Duodenal mucosa (tissue), 2 donors: Measurements from ENCODE around the gene C18orf63.

Experiments
- H3K27ac ChIP-seq: one replicate; pipeline ENCODE4 v1.7.0; 2013; ENCODE audit warnings: low read depth, low read length
- H3K27me3 ChIP-seq, 2 donors: one replicate each; pipeline ENCODE4 v1.7.0; 2013; ENCODE audit warnings: low read length in 2 of 2, control low read depth in 1 of 2; ENCODE audit not compliant: insufficient read depth in 2 of 2, control insufficient read depth in 1 of 2
- H3K36me3 ChIP-seq, 2 donors: one replicate each; pipeline ENCODE4 v1.7.0; 2013; ENCODE audit warnings: low read length in 2 of 2, control low read depth in 1 of 2; ENCODE audit not compliant: insufficient read depth in 2 of 2, control insufficient read depth in 1 of 2
- H3K4me1 ChIP-seq, 2 donors: one replicate each; pipeline ENCODE4 v1.7.0; 2013; ENCODE audit warnings: low read length in 2 of 2, control low read depth in 1 of 2; ENCODE audit not compliant: insufficient read depth in 2 of 2, control insufficient read depth in 1 of 2
- H3K4me3 ChIP-seq, 2 donors: one replicate each; pipeline ENCODE4 v1.7.0; 2013; ENCODE audit warnings: low read length in 2 of 2, low read depth in 1 of 2
- H3K9ac ChIP-seq, 2 donors: one replicate each; pipeline ENCODE4 v1.7.0; 2013; ENCODE audit warnings: low read length in 2 of 2, low read depth in 1 of 2
- H3K9me3 ChIP-seq, 2 donors: one replicate each; pipeline ENCODE4 v1.7.0; 2013; ENCODE audit warnings: low read length in 2 of 2, control low read depth in 1 of 2; ENCODE audit not compliant: control insufficient read depth in 1 of 2

The C18orf63 gene

DNA sequence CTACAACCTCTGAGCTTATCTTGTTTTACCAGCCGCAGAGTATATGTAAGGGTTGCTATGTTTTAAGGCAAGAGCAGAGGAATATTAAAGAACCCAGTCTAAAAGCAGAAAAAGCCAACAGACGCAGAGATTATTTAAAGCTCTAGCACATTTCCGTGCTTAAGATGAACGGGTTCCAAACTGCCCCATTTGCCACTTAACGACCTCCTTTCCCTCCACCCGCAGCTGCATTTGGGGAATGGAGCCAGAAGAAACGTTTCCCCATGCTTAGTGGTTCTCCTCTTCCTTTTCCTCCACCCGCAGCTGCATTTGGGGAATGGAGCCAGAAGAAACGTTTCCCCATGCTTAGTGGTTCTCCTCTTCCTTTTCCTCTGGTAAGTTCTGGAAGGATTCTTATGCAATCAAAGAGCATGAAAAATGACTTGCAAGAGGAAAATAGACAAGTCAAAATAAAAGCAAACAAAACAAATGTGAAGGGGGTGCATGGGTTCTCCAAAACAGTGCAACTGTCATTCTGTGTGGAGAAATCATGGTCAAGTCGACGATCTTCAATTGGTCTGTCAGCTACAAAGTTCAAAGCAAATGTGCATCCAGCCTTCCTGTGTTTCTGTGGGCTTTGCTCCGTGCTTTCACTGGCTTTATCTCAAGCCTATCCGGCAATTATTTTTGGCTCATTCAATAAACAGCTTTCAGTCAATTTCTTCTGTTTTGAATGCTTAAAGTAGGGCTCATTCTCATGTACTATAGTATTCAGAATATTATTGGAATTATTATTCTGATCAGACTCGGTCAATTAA is 83.7 kb downstream of the C18orf63 start:
- H3K4me1 ChIP-seq, result peaks cover 0 to 5% of the 10 kb centered on the region in 2 donors
- no peak overlapping the region for H3K9ac ChIP-seq
- H3K4me3 ChIP-seq, result no peak overlapping the region
- H3K36me3 ChIP-seq, result no peaks in the 10 kb centered on the region
- no peak overlapping the region for H3K27ac ChIP-seq
- no peaks in the 10 kb centered on the region for H3K27me3 ChIP-seq
- H3K9me3 ChIP-seq, result no peaks in the 10 kb centered on the region

DNA sequence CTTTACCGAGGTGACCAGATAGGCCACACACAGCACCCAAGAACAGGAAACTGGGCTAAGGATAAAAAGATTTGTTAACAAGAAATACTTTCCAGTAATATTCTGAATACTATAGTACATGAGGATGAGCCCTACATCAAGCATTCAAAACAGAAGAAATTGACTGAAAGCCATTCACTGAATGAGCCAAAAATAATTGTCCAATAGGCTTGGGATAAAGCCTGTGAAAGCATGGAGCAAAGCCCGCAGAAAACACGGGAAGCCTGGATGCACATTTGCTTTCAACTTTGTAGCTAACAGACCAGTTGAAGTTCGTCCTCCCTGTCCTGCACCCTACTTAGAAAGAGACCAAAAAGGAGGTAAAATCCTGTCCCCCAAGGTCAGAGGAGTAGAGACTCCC is 85.2 kb downstream of the C18orf63 start:
- no peaks in the 10 kb centered on the region for H3K27me3 ChIP-seq
- peaks cover 0 to 5% of the 10 kb centered on the region in 2 donors for H3K4me1 ChIP-seq
- H3K36me3 ChIP-seq, result no peaks in the 10 kb centered on the region
- H3K27ac ChIP-seq, result no peak overlapping the region
- H3K9ac ChIP-seq, result no peak overlapping the region
- H3K9me3 ChIP-seq, result no peaks in the 10 kb centered on the region
- H3K4me3 ChIP-seq, result no peak overlapping the region

DNA sequence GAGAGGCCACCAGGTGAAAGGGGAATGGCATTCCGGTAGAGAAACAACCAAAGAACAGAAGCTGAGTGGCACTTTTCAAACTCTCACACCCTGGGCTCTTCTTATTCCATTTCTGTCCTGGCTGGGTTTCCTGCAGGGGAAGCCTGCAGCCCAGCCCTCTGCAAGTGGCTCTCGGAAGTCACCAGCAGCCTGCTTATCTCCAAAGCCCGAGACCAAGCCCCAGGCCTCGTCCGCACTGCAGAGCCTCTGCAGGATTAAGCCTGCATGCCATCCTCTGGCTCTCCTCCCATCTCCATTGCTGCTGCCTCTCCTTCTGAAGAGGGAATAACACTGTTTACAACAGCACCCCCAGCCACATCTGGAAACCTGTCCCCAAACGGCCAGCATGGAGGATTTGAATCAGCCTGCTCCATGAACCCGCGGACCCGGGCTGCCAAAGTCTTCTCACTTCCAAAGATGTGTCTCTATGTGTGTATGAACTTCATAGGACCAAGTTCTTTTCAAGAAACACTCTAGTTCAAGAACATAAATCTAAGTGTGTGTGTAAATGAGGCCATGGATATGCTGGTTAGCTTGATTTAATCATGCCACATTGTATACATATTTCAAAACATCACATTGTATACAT is 87.3 kb downstream of the C18orf63 start:
- no peaks in the 10 kb centered on the region for H3K36me3 ChIP-seq
- no peaks in the 10 kb centered on the region for H3K27me3 ChIP-seq
- H3K9ac ChIP-seq, result no peak overlapping the region
- no peaks in the 10 kb centered on the region for H3K9me3 ChIP-seq
- H3K4me3 ChIP-seq, result no peak overlapping the region
- no peak overlapping the region for H3K27ac ChIP-seq
- peaks cover 0 to 5% of the 10 kb centered on the region in 2 donors for H3K4me1 ChIP-seq

DNA sequence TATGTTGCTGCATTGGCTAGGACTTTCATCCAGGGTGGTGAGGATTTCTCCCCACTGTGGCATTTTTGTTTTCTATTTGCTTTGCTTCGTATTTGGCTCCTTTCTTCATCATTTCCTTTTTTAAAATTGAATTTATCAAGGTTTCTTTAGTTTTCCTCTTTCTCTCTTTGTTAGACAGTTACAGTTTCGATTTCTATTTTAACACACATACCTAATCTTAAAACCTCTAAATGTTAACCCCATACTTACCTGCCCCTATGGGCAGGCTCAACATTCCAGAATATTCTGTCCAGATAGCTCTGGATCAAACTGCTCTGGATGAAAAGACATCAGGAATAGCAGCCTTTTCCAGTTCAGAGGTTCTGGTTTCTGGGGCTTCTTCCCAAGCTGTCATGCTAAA is 92.2 kb downstream of the C18orf63 start:
- Histone ChIP-seq H3K27ac (no peak overlapping the region), H3K36me3 (no peaks in the 10 kb centered on the region), H3K27me3 (no peaks in the 10 kb centered on the region), H3K9me3 (no peaks in the 10 kb centered on the region), H3K4me1 (no peaks in the 10 kb centered on the region), H3K4me3 (no peak overlapping the region), H3K9ac (no peak overlapping the region)
